Vagina (tissue), 2 donors: ENCODE measurements around the gene GMCL1. TPM values are rescaled to one million over a fixed set of nuclear protein-coding genes. Genes with fewer than 3 reads are reported as not detected.

Experiments
- DNase-seq, 2 donors: peaks; one replicate each; pipeline ENCODE4 v3.0.0-alpha.2; 2017; ENCODE audit errors: extremely low spot score in 2 of 2
- H3K27ac ChIP-seq: fragments of 200-600 bp; sonication (generic); one replicate; pipeline ENCODE4 v1.5.1; 2019
- H3K27me3 ChIP-seq: fragments of 200-600 bp; sonication (generic); one replicate; pipeline ENCODE4 v1.5.1; 2019
- H3K36me3 ChIP-seq, 2 donors: fragments of 200-600 bp; sonication (generic); one replicate each; pipeline ENCODE4 v1.5.1; 2017 to 2019
- H3K4me1 ChIP-seq: fragments of 200-600 bp; sonication (generic); one replicate; pipeline ENCODE4 v1.5.1; 2019
- H3K4me3 ChIP-seq, 2 donors: fragments of 200-600 bp; sonication (generic); 1 replicate in 1 of 2; 2 replicates in 1 of 2; pipeline ENCODE4 v1.5.1; 2016 to 2019
- H3K9me3 ChIP-seq: fragments of 200-600 bp; sonication (generic); one replicate; pipeline ENCODE4 v1.5.1; 2019
- POLR2A ChIP-seq, 2 donors: fragments of 450-650 bp; IDR thresholded peaks; one replicate each; pipeline ENCODE4 v1.6.1; 2017; ENCODE audit warnings: antibody characterized with exemption in 2 of 2, mild to moderate bottlenecking in 2 of 2, moderate library complexity in 2 of 2
- POLR2AphosphoS5 ChIP-seq, 2 donors: sonication (generic); formaldehyde crosslinking; IDR thresholded peaks; one replicate each; pipeline ENCODE4 v1.9.0; 2017; ENCODE audit warnings: antibody characterized with exemption in 2 of 2, mild to moderate bottlenecking in 2 of 2, low read depth in 1 of 2; ENCODE audit not compliant: insufficient read depth in 1 of 2
- intact Hi-C: fragments of 100-400 bp; cut with DNase I; formaldehyde crosslinking; loops from one replicate; pipeline ENCODE4 v1.15.1; 2023
- total RNA-seq: library from RNA; depleted of rRNA; stranded (reverse); fragments of >200 nt; gene quantifications from one replicate; pipeline ENCODE4 v1.2.3, GENCODE V29; 2016
- TF ChIP-seq, protein P1 (sequence below), 3 experiments: fragments of 450-650 bp in 2 of 3; fragments of 200-600 bp in 1 of 3; sonication (generic) in 1 of 3; IDR thresholded peaks; one replicate each; pipeline ENCODE4 v1.5.1; 2017 to 2019; ENCODE audit warnings: antibody characterized with exemption in 3 of 3, mild to moderate bottlenecking in 2 of 3, moderate library complexity in 2 of 3

The GMCL1 gene
- total RNA-seq, 1 donor from 2014 or later = 13.0 TPM

DNA sequence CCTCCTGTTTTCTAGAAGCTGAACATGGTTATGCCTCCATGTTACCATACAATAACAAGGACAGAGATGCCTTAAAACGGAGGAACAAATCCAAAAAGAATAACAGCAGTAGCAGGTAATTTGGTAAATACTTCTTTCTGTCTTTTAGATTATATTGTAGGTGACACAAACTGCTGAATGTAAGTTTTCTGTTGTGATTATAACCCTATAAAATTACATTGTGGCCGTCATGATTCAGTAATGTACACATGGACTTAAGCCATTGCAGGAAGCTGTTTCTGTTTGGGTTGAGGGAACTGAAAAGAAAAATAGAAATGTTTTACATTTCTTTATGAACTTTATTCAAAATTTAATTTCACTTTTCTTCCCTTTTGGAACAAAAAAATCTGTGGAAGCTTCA, 86.6 kb downstream of the GMCL1 start:
- intact Hi-C loops = loop anchor here (5.0 kb wide), 1 partner anchor 156 kb away; no protein-coding TSS in a partner anchor
- no peak for DNase-seq
- Histone ChIP-seq H3K27ac (peak overlapping the region; percentile 96), H3K4me3 (peak overlapping the region; percentile 85 to 93), H3K36me3 (peaks cover 0 to 19% of the 10 kb centered on the region in 2 donors), H3K4me1 (peaks cover 28% of the 10 kb centered on the region), H3K27me3 (no peaks in the 10 kb centered on the region), H3K9me3 (no peaks in the 10 kb centered on the region)
- TF ChIP-seq, protein P1, sequence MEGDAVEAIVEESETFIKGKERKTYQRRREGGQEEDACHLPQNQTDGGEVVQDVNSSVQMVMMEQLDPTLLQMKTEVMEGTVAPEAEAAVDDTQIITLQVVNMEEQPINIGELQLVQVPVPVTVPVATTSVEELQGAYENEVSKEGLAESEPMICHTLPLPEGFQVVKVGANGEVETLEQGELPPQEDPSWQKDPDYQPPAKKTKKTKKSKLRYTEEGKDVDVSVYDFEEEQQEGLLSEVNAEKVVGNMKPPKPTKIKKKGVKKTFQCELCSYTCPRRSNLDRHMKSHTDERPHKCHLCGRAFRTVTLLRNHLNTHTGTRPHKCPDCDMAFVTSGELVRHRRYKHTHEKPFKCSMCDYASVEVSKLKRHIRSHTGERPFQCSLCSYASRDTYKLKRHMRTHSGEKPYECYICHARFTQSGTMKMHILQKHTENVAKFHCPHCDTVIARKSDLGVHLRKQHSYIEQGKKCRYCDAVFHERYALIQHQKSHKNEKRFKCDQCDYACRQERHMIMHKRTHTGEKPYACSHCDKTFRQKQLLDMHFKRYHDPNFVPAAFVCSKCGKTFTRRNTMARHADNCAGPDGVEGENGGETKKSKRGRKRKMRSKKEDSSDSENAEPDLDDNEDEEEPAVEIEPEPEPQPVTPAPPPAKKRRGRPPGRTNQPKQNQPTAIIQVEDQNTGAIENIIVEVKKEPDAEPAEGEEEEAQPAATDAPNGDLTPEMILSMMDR (IDR thresholded peaks at IDR 0.05) = no peak
- TF ChIP-seq POLR2A (IDR thresholded peaks at IDR 0.05) = no peak
- no peak for TF ChIP-seq POLR2AphosphoS5 (IDR thresholded peaks at IDR 0.05; ENCODE audit: insufficient read depth in 1 of 2, low read depth in 1 of 2)

DNA sequence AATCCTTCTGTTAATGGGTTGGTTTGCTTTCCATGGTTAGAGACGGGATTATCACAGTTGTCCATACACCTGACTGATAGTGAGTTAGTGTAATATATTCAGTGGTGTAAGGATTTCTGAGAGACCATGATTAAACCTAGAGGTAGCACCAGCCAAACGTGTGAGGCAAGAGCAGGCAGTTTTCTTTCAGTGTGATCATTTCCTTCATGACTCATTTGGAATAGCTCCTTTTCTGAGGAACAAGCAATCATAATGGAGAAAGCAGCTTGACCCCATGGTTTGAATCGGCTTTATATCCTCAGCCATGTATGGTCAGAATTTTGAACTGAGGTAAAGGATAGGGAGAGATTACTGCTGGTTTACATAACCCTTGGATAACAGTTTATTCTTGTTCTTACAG, 88.4 kb downstream of the GMCL1 start:
- no peaks in the 10 kb centered on the region for H3K9me3 ChIP-seq
- intact Hi-C loops = loop anchor here (5.0 kb wide), 1 partner anchor 154 kb away; no protein-coding TSS in a partner anchor
- peaks cover 0 to 30% of the 10 kb centered on the region in 2 donors for H3K36me3 ChIP-seq
- H3K27ac ChIP-seq = peak overlapping the region; percentile 96
- TF ChIP-seq POLR2AphosphoS5 (IDR thresholded peaks at IDR 0.05; ENCODE audit: insufficient read depth in 1 of 2, low read depth in 1 of 2) = peak in 1 of 2 donors; percentile 79
- TF ChIP-seq, protein P1 (IDR thresholded peaks at IDR 0.05) = no peak
- no peak for TF ChIP-seq POLR2A (IDR thresholded peaks at IDR 0.05)
- H3K4me1 ChIP-seq = peaks cover 28% of the 10 kb centered on the region
- no peaks in the 10 kb centered on the region for H3K27me3 ChIP-seq
- no peak overlapping the region for H3K4me3 ChIP-seq
- no peak for DNase-seq

DNA sequence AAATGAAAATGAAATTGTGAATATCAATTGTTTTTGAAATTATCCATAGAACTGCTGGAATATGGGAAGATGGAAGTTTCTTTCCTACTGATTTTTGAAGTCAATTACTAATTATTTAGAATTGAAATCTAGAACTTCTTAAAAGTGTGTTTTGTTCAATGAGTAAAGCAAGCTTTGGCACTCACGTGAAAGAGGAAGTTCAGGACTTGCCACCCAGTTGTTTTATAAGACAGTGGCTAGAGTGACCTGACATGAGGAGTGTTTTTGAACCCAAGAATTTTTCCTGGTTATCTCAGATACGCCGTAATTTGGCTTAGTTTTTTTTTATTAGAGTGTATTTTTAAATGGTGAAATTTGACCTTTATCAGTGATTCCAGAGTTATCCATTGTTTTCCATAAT, 88.9 kb downstream of the GMCL1 start:
- H3K27me3 ChIP-seq = no peaks in the 10 kb centered on the region
- H3K4me1 ChIP-seq = peaks cover 27% of the 10 kb centered on the region
- intact Hi-C loops = loop anchor here (5.0 kb wide), 1 partner anchor 154 kb away; no protein-coding TSS in a partner anchor
- no peak for TF ChIP-seq POLR2AphosphoS5 (IDR thresholded peaks at IDR 0.05; ENCODE audit: insufficient read depth in 1 of 2, low read depth in 1 of 2)
- TF ChIP-seq, protein P1 (IDR thresholded peaks at IDR 0.05) = no peak
- TF ChIP-seq POLR2A (IDR thresholded peaks at IDR 0.05) = no peak
- H3K36me3 ChIP-seq = peaks cover 0 to 30% of the 10 kb centered on the region in 2 donors
- DNase-seq = no peak
- H3K27ac ChIP-seq = peak overlapping the region; percentile 96
- H3K4me3 ChIP-seq = no peak overlapping the region
- no peaks in the 10 kb centered on the region for H3K9me3 ChIP-seq

DNA sequence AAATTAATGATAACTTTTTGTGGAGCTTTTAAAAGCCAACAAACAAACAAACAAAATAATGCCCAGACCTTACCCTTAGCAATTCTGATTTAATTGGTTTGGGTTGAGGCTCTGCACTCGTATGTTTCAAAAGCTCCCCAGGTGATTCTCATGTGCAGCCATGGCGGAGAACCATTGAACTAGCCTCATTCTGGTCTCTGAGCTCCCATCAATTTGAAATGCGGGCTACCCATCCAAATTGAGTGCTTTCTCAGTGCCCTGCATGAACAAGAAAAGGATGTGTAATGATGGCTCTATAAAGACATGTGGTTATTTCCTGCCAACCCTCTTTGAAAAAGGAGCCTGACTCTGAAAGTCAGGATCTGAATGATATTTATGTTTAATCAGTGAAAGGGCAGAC, 93.7 kb downstream of the GMCL1 start:
- DNase-seq = no peak
- H3K27ac ChIP-seq = no peak overlapping the region
- H3K4me3 ChIP-seq = no peak overlapping the region
- no peaks in the 10 kb centered on the region for H3K9me3 ChIP-seq
- H3K27me3 ChIP-seq = no peaks in the 10 kb centered on the region
- intact Hi-C loops = no loop called here
- H3K4me1 ChIP-seq = no peaks in the 10 kb centered on the region
- peaks cover 0 to 26% of the 10 kb centered on the region in 2 donors for H3K36me3 ChIP-seq
- no peak for TF ChIP-seq POLR2A (IDR thresholded peaks at IDR 0.05)
- TF ChIP-seq POLR2AphosphoS5 (IDR thresholded peaks at IDR 0.05; ENCODE audit: insufficient read depth in 1 of 2, low read depth in 1 of 2) = no peak
- TF ChIP-seq, protein P1 (IDR thresholded peaks at IDR 0.05) = no peak

DNA sequence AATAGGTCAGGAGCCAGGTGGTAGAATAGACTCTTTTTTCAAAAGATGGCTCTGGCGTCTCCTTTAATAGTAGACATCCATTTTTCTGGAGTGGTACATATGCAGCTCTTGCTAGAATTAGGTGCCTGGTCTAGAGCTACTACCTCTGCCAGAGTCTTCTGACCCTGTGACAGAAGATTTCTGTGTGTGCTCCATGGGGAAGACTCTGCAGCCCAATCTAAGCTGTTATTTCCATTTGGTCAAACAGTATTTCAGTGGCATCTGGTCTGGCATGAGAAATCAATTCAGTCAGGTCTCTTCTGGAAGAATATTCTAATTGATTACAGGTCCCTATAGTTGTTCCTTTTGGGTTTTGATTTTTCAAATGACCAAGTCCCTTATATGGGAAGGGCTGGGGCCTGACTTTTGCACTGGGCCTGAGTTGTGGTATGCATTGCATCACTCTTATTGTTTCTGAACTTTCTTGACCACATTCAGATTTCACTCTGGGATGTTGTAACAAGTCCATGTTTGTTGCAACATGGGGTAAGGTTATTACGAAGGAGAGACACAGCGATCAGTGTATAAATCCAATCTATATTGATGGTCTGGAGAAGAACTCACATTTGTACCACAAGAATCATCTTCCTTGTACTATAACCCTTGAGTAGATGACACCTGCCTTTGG, 97.5 kb downstream of the GMCL1 start:
- peaks cover 0 to 11% of the 10 kb centered on the region in 2 donors for H3K36me3 ChIP-seq

More for the DNA sequence above, 97.5 kb downstream of the GMCL1 start:
- Histone ChIP-seq H3K4me1 (no peaks in the 10 kb centered on the region), H3K27me3 (no peaks in the 10 kb centered on the region), H3K9me3 (no peaks in the 10 kb centered on the region), H3K4me3 (no peak overlapping the region), H3K27ac (no peak overlapping the region)
- peak in 1 of 2 donors; percentile 11 for TF ChIP-seq POLR2AphosphoS5 (IDR thresholded peaks at IDR 0.05; ENCODE audit: insufficient read depth in 1 of 2, low read depth in 1 of 2)
- TF ChIP-seq, protein P1 (IDR thresholded peaks at IDR 0.05) = no peak
- intact Hi-C loops = no loop called here
- no peak for DNase-seq
